ENCODE data around the gene CELF1. TPM values are rescaled to one million over a fixed set of nuclear protein-coding genes. Genes with fewer than 3 reads are reported as not detected.
A peak's percentile ranks its signal among the peaks of the same experiment; 100 is the strongest.

CELF1 gene
- total RNA-seq, result 78.4 TPM

DNA sequence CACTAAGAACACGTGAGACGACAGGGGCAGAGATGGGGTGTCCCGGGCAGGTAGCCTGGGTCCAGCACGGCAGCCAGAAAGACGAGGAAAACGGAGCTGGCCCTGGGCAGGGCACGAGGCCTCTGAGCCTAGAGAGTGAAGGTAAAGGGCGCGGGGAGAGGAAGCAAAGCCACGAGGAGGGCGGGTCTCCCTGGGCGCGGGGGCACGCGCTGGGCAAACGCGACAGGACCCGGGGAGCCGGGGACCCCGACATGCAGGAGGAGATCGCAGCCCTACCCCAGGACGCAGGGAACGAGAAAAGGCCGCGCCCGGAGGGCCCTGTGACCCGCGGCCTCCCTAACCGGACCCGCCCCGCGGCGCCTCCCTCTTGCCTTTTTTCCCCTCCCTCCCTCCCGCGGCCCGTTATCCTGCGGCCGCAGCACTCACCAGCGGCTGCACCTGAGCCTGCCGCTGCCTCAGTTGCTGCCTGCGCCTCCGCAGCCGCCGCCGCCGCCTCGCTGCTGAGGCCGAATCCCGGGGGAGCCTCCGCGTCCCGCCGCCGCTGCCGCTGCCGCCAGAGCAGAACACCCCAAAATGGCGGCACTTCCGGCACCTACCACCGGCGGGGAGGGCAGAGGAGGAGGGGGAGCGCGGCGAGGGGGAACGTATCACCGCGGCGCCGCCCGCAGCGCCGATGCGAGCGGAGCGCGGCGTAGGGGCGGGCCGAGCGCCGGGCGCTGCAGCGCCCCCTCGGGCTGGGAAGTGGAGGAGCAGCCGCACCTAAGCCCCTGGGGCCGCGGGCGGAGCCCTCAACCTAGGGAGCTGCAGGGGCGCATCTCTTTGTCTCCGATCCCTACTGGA, at the start of gene CELF1:
Gene CELF1 (minus strand): TSS at position 567 of the 840 bp plus-strand sequence. CDS start 53,609 bp downstream, outside the sequence.
- DNase-seq (ENCODE audit: low spot score) (peak; percentile 93), ATAC-seq (peak; percentile 95)

DNA sequence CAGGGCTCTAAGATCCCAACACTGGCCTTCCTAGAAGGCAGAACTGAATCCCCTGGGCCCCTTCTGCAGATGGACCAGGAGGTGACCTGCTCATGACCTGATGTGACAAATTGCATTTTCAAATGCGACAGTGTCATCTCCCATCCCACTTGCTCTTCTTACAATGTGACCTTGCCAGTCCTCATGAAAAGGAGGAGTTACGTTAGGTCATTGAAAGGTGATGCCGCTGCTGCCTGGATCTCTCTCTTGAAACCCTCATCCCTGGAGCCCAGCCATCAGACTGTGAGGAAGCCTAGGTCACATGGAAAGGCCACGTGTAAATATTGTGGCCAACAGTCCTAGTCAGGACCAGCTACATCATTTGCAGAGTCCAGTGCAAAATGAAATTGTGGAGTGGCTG, 47.0 kb upstream of the CELF1 start:
- ATAC-seq (peak; percentile 44), DNase-seq (ENCODE audit: low spot score) (no peak)

DNA sequence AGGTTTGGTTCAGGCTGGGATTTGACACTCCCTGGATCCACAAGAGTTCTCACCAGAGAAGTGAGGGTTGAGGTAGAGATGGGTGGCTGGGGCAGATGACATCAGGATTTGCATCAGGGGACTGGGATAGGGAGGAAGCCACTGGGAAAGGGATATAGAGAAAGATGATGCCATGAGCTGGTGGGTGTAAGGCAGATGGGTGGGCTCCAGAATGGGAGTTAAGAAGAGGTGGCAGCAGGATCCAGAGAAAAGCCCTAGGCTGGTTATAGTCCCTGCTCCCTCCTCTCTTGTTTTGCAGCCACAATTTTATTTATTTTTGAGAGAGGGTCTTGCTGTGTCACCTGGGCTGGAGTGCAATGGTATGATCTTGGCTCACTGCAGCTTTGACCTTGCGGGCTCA, 43.0 kb upstream of the CELF1 start:
- ATAC-seq (no peak), DNase-seq (ENCODE audit: low spot score) (no peak)

DNA sequence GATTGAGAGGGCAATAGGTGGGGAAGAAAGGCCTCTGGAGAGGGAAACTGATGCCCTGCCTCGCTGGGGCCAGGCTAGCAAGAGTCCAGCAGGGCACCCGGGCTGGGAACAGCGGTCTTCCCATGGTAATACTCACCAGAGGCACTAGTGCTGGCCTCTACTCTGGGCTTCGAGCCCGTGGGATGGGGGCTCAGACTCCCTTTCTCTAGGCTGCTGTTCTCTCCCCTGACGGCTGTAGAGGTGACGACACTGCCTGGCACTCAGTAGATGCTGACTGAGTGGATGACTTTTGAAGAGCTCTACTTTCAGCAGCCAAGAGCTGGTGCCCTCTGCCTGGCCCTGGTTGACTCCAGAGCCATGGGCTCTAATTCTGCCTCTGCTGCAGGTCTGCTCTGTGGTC, 42.1 kb upstream of the CELF1 start:
- DNase-seq (ENCODE audit: low spot score), result no peak
- ATAC-seq, result peak; percentile 55

DNA sequence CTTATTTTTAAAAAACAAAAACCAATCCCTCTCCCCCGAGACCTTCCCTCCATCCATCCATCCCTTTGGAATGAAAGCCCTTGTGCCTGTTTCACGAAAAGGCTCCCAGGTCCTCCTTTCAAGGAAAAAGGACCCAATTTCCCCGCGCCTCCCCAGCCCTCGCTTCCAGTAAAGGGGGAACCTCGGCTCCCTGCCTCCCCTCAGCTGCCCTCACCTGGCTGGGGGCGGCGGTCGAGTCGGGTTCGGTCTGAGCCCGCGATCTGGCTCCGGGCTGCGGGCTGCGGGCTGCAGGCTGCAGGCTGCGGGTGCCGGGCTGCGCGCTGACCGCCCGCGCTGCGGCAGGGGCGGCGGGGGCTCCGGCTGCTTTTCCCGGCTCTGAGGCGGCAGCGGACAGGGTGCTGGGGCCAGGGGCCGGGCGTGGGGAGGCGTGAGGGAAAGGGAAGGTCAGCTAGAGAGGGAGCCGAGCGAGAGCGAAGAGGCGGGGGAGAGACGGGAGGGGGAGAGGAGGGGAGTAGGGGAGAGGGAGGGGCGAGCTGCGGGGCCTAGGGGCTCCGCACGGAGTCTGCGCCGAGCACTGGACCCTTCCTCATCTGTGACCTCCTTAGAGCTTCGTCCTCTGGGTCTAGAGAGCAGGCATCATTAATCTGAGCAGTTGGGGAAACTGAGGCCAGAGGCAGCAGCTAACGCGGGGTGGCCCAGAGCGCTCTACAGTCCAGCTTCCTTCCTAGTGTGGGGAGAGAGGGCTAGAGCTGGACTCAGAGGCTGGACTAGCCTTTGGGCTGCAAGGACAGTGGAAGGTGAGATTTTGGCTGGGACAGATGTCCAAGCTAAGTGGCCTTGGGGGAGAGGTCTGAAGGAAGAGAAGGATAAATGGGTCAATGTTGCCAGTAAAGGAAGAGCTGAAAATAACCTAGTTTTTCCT, 41.3 kb upstream of the CELF1 start, which contains the start of gene C1QTNF4:
Gene C1QTNF4 (minus strand): TSS at position 478 of the 922 bp plus-strand sequence. CDS start 3,601 bp downstream, outside the sequence.
- DNase-seq (ENCODE audit: low spot score) (no peak), ATAC-seq (no peak)

DNA sequence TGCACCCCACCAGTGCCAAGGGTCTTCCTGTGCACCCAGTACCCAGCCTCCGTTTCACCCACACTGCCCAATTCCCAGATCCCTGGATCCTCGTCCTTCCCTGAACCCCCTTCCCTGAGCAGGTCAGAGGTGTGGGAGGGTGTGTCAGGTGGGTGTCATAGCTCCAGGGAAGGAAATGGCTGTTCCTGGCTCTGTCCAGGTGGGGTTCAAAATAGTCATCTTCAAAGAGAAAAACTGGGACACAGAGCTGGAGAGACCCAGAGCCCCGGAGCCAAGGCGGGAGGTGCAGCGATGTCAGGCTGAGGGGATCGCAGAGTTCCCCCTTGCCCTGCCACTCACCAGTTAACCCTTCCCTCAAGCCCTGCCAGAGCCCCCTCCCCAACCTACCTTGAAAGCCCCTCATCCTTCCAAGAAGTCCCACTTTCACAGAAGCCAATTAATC, 40.6 kb upstream of the CELF1 start:
- ATAC-seq, result no peak
- no peak for DNase-seq (ENCODE audit: low spot score)

DNA sequence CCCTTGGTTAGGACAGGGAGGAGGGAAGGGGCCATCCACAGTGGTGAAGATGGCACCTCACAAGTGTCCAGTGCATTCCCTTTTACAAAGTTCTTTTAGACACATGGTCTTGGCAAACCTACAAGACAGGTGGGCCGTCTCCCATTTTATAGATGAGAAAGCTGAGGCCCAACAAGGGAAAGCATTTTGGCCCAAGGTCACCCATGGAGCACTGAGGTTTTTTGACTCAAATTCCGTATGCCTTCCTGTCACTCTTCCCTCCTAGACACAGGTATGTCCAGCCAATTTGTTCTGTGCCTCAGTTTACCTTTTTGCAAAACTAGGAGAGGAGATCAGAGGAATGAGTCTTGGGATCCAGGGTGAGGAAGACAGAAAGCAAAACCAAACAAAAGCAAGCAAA, 40.0 kb upstream of the CELF1 start:
- ATAC-seq (no peak), DNase-seq (ENCODE audit: low spot score) (no peak)

DNA sequence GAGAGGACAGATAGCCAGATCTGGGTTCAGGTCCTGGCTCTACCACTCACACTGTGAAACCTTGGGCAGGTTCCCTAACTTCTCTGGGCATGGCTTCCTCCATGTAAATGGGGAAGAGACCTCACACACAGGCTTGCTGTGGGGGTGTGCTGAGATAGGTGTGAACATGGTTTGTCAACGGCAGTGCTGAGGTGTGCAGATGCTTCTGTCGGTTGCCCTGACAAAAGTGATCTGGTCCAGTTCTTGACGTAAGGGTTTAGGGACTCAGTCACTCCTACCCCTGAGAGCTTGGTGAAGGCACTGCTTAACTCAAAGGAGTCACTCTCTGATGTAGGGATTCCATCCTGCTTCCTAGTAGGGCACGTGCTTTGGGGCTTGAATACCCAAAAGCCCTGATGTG, 39.3 kb upstream of the CELF1 start:
- ATAC-seq (no peak), DNase-seq (ENCODE audit: low spot score) (no peak)

DNA sequence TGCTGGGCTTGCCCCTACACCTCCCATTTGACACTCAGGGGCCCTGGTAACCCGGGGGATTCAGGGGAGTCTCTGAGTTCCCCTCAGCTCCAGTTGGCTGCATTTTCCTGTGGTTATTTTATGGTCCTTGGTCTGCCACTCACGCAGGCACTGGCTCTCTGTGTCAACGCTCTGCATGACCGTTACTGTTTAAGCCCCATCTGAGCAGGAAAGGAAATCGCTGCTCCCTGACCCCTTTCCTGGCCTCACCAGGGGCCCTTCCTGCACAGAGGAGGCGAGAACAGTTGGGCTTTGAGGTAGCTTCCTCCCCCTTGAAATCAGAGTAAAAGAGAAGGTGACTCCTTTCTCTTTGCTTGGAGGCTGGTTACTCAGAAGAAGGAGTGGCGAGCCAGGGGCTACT, 38.8 kb upstream of the CELF1 start:
- DNase-seq (ENCODE audit: low spot score), result no peak

DNA sequence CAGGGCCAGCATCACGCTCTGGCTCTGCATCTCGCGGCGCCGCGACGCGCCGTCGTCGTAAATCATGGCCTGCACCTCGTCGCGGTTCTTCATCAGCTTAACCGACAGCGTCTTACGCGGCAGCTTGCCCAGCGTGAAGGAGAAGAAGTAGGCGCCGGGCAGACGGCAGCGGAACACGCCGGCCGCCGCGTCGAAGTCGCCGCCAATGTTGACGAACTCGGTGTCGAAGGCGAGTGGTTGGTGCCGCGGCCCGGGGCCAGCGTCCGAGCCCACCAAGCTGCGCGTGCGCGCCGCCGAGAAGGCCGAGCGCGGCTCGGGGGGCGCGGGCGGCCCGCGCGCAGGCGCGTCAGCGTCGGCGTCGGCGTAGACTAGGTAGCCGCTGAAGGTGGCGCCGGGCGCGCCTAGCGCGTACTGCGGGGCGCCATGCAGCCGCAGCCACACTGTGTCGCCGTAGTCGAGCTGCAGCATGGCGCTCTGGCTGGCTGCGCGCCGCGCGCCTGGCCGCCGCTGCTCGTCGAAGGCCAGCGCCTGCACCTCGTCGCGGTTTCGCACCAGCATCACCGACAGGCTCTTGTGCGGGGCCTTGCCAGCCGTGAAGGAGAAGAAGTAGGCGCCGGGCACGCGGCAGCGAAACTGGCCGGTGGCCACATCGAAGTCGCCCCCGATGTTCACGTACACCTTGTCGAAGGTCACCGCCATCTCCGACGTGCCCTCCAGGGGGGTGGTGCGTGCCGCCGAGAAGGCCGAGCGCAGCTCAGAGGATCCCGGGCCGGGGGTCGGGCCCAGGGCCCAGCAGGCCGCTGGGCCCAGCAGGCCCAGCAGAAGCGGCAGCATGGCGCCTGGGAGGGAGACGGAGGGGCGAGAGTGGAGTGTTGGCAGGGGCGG, 37.3 kb upstream of the CELF1 start:
- ATAC-seq (no peak), DNase-seq (ENCODE audit: low spot score) (no peak)

More for the DNA sequence above, 38.8 kb upstream of the CELF1 start:
- ATAC-seq, result no peak

DNA sequence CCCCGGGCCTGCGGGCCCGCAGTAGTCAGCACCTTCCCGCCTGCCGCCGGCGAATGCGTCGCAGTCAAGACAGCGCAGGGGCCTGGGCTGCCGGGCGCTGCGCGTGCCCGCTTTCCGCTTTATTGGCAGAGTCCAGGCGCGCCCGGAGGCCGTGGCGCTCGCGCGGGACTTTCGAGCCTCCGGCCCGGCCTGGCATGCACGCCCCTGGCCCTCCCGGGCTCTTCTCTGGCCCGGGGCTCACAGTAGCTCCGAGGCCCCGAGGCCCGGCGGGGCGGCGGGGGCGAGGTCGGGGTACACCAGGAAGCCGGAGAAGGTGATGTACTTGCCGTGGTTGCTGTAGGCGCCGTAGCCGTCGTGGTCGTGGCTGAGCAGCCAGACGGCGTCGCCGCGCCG, 36.6 kb upstream of the CELF1 start:
- DNase-seq (ENCODE audit: low spot score), result no peak
- no peak for ATAC-seq

DNA sequence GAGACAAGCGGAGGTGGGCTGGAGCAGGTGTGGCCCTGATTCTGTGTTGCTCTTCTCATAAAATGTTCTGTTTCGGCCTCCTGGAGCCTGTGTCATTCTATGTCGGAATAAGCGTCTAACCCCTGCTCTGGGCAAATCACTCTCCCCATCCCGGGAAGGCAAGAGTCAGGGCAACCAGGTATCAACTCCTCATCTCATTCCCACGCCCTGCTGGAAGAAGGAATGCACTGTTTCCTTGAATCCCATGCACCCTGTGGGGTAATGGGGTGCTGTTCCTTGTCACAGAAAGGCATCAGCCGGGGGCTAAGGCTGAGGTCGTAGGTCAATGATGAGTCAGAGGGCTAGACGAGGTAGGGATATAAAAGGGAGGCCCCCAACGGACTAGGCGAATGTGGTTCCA, 36.2 kb upstream of the CELF1 start:
- DNase-seq (ENCODE audit: low spot score) (no peak), ATAC-seq (no peak)

DNA sequence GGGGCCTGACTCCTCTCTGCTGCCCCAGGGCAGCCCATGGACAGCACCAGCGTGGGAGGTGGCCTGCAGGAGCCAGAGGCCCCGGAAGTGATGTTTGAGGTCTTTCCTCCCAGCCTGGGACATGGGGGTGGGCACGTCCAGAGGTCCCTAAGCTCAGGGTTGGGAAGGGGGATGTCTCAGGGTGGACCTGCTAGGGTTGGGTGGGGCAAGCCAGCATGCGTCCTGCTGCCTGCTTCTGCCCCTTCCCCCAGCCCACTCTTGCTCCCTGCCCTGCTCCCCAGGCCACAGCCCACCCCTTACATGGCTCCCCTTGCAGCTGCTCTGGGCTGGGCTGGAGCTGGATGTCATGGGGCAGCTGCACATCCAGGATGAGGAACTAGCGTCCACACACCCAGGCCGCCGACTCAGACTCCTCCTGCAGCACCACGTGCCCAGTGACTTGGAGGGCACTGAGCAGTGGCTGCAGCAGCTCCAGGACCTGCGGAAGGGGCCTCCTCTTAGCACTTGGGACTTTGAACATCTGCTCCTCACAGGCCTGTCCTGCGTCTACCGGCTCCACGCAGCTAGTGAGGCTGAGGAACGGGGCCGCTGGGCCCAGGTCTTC, 34.9 kb upstream of the CELF1 start:
- ATAC-seq, result peak; percentile 45

DNA sequence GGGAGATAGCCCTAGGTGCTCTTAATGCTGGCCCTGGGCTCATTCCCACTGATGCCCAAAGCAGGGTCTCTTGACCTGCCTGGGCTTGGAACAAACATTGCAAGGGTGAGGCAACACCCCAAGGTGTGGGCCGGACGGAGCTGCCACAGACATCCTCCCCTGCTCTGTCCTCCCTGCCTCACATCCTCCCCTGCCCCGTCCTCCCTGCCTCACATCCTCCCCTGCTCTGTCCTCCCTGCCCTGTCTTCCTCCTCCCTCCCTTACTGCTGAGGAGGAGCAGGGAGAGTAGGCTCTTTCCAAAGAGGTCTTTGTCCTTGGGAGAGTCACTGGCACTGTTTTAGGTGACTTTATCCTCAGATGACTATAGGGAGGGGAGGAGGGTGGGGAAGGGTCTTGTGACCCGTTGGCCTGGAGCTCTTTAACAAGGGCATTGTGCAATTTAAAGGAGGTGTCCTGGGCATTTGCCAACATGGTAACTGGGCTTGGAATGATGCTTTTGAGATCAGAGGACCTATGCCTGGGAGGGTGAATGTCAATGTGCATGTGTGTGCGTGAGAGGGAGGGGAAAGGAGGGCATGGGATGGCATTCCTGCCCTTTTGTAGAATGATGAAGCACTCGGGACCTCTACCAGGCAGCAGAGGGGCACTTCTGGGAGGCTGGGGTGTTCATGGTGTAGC, 34.2 kb upstream of the CELF1 start:
- DNase-seq (ENCODE audit: low spot score) (no peak), ATAC-seq (peak; percentile 47)

More for the DNA sequence above, 34.9 kb upstream of the CELF1 start:
- no peak for DNase-seq (ENCODE audit: low spot score)

DNA sequence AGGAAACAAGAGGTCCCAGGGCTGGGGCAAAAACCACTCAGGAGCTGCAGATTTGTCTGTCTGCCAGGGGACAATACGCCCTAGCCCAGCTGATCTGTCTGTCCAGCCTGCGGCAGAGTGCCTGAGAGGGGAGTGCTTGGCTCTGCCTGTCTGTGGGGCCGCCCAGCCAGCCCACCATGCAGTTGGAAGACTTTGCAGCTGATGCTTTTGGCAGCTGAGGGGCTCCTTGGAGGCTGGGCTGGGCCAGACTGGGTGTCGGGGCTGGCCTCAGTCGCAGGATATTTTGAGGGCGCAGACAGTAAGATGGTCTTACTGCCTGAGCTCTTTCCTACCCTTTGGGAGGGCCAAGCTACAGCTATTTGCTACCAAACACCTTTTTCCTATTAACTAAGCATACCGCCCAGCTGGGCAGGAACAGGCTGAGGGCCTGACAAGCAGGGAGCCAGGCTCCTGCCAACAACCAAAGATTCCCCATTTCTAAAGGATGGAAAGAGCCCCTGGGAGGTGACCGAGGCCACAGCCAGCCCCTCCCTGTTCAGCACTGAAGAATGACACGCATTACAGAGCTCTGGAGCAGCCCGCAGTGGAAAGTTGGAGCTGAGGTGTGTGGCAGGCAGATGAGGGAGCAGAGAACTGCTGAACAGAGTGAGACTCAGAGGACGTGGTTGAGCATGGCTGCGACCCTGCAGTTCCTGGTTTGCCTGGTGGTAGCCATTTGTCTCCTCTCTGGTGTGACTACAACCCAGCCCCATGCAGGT, 33.3 kb upstream of the CELF1 start, which contains the start of gene FAM180B:
Gene FAM180B (plus strand): TSS at position 581 of the 758 bp plus-strand sequence. CDS start 91 bp downstream, at position 672.
- ATAC-seq, result peak; percentile 6

DNA sequence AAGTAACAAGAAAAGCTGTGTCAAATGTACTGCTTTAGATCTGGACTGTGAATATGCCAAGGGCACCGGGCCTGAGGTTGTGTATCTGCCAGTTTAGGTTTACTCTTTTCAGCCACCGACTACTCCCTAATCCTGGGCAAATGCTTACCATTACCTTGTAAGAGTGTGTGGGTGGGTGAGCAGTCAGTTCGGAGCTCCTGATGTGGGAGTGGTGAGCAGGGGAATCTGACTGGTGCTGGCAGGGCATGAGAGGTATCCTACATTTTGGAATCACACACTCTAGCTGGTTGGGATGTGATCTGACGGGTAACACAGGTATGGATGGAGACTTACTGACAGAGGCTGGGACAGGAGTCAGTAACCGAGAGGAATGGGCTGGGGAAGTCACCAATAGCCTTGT, 30.9 kb upstream of the CELF1 start:
- no peak for DNase-seq (ENCODE audit: low spot score)
- no peak for ATAC-seq

More for the DNA sequence above, 33.3 kb upstream of the CELF1 start, which contains the start of gene FAM180B:
- no peak for DNase-seq (ENCODE audit: low spot score)

DNA sequence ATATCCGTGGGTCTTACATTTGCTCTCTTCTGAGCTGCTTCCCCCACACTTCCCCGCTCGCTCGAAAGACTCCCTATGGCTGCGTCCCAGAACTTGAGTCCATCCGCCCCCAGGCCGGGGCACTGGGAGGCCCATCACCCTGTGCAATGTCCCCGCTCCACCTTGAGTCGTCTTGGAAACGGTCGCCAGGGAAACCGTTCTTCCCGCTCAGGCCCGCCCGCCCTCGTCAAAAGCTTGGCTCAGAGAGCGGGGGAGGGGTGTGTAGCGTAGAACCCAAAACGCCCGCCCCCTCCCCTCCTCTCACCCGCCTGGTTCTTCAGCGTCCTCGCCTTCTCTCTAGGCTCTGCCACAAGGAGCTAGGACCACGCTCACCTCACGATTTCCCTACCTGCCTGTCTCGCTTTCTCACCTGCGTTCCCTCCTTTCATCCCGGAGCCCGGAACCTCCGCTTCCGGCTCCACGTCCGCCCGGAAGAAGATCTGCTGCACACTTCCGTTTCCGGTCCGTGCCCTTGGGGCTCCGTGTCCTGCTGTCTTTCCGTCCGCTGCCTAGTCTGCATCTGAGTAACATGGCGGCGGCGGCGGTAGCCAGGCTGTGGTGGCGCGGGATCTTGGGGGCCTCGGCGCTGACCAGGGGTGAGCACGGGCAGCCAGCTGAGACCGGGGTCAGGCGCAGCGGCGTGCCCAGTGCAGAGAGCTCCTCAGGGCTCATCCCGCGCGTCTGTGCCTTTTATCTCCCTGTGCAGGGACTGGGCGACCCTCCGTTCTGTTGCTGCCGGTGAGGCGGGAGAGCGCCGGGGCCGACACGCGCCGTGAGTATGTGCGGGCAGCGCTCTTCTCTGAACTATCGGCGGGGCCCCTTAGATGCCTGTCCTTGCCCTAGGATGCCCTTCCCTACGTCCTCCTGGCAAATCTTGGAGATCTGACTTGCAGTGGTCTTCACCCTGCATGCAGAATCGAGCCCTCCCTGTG, 25.9 kb upstream of the CELF1 start, which contains the start of the genes KBTBD4 and NDUFS3:
Gene KBTBD4 (minus strand): TSS at position 447 of the 971 bp plus-strand sequence. CDS start 19 bp downstream, at position 428.
Gene NDUFS3 (plus strand): TSS at position 551 of the 971 bp plus-strand sequence. CDS start 18 bp downstream, at position 569.
- DNase-seq (ENCODE audit: low spot score) (peak; percentile 90), ATAC-seq (peak; percentile 96)
